Measurements from ENCODE around the gene CABLES1.
A peak's percentile ranks its signal among the peaks of the same experiment; 100 is the strongest.

CABLES1 gene

DNA sequence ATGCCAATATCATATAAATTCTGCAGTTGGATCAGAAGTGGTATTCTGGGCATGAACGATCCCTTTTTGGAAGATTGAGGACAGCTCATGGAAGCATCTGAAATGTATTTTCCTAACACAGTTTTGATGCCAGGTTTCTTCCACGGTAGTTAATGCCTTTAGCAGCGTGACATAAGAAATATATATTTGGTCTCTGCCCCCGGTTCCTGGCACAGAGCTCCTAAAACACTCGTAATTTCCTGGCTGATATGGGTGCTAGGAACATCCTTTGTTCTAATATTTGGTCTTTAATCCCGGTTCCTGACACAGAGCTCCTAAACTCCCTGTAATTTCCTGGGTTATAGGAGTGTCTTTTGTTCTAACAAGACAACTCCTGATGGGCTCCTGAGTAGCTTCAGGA, 8.2 kb upstream of the CABLES1 start:
- TF ChIP-seq, protein P1, sequence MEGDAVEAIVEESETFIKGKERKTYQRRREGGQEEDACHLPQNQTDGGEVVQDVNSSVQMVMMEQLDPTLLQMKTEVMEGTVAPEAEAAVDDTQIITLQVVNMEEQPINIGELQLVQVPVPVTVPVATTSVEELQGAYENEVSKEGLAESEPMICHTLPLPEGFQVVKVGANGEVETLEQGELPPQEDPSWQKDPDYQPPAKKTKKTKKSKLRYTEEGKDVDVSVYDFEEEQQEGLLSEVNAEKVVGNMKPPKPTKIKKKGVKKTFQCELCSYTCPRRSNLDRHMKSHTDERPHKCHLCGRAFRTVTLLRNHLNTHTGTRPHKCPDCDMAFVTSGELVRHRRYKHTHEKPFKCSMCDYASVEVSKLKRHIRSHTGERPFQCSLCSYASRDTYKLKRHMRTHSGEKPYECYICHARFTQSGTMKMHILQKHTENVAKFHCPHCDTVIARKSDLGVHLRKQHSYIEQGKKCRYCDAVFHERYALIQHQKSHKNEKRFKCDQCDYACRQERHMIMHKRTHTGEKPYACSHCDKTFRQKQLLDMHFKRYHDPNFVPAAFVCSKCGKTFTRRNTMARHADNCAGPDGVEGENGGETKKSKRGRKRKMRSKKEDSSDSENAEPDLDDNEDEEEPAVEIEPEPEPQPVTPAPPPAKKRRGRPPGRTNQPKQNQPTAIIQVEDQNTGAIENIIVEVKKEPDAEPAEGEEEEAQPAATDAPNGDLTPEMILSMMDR (IDR thresholded peaks at IDR 0.05; ENCODE audit: control insufficient read depth, extremely low read depth, insufficient read depth), result no peak
- H3K4me3 ChIP-seq (ENCODE audit: low read depth, low read length), result no peak overlapping the region
- no peak for DNase-seq (ENCODE audit: low read depth)

GRCh38 chr18:23129355-23130002, 5.8 kb upstream of the CABLES1 start:
- H3K4me3 ChIP-seq (ENCODE audit: low read depth, low read length), result no peak overlapping the region
- DNase-seq (ENCODE audit: low read depth), result no peak
- TF ChIP-seq, protein P1 (IDR thresholded peaks at IDR 0.05; ENCODE audit: control insufficient read depth, extremely low read depth, insufficient read depth), result no peak

DNA sequence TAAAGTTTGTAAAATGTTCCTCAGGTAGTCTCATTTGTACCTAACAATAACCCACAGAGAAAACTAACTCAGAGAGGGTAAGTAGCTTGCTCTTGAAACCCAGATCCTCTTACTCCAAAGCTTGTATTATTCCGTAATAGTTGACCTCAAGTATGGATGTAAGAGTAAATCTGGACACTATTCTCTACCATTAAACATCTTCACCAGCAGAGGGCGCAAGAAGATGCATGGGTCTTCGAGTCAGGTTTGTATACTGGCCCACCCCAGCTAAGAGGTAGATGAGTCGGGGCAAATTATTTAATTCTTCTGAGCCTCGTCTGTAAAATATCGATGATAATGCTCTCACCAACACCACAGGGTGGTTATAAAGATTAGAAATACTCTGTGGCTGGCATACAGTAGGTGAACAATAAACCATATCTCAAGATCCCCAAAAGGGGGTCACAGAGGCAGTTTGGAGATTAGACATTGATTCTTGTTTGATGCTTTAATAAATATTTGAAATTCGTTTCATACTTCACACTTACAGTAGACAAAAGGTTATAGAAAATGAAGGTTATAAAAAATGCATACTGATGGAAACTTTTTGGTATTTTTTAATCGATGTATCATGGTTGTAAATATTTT, 3.5 kb upstream of the CABLES1 start:
- H3K4me3 ChIP-seq (ENCODE audit: low read depth, low read length), result no peak overlapping the region
- DNase-seq (ENCODE audit: low read depth), result no peak
- TF ChIP-seq, protein P1 (IDR thresholded peaks at IDR 0.05; ENCODE audit: control insufficient read depth, extremely low read depth, insufficient read depth), result peak; percentile 68

DNA sequence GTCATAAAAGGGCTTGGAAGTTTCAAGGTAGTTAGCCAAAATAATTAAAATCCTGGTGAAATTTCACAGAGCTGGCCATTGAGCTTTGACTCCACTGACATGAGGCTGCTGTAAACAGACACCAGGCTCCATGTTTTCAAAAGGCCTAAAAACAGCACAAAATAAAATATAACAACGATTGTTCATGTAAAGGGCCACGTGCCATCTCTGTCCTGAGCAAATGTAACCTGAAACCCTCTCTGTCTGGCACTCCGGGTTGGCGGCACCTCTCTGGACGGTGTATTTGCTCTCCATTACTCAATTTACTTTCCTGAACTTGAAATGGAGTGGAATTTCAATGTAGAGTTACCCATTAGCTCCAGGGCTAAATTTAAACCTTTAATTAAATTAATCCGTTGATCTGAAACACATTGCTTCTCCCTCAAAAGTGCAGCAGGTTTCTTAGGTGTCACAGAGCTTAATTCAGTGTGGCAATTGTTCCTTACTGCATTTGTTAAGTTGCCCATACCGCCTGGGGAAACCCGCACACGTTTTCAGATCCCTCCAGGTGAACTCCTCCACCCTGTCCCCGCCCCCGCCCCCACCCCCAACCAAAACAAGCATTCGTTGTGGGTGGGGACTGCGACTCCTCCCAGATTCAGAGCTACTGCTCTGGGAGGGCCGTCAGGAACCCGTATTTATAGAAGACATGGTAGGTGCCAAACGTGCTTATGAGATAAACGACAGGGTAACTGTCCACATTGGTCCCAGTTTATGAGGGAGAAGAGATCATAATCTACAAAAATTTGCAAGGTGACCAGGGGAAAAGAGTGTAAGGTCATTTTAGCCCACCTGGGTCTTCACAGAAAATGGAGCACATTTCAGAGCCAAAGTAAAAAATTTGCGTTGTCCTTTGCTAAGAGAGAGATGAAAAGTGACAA, 1.2 kb upstream of the CABLES1 start:
- TF ChIP-seq, protein P1 (IDR thresholded peaks at IDR 0.05; ENCODE audit: control insufficient read depth, extremely low read depth, insufficient read depth), result no peak
- peak overlapping the region; percentile 64 for H3K4me3 ChIP-seq (ENCODE audit: low read depth, low read length)
- DNase-seq (ENCODE audit: low read depth), result peak; percentile 79

GRCh38 chr18:23135550-23136325, 453 bp downstream of the CABLES1 start:
- TF ChIP-seq, protein P1 (IDR thresholded peaks at IDR 0.05; ENCODE audit: control insufficient read depth, extremely low read depth, insufficient read depth), result no peak
- DNase-seq (ENCODE audit: low read depth), result no peak
- peak overlapping the region; percentile 64 for H3K4me3 ChIP-seq (ENCODE audit: low read depth, low read length)

GRCh38 chr18:23136326-23137096, 1.2 kb downstream of the CABLES1 start:
- peak overlapping the region; percentile 64 for H3K4me3 ChIP-seq (ENCODE audit: low read depth, low read length)
- no peak for DNase-seq (ENCODE audit: low read depth)
- TF ChIP-seq, protein P1 (IDR thresholded peaks at IDR 0.05; ENCODE audit: control insufficient read depth, extremely low read depth, insufficient read depth), result no peak
